ENCODE data around the gene SNCAIP.

Gene SNCAIP

DNA sequence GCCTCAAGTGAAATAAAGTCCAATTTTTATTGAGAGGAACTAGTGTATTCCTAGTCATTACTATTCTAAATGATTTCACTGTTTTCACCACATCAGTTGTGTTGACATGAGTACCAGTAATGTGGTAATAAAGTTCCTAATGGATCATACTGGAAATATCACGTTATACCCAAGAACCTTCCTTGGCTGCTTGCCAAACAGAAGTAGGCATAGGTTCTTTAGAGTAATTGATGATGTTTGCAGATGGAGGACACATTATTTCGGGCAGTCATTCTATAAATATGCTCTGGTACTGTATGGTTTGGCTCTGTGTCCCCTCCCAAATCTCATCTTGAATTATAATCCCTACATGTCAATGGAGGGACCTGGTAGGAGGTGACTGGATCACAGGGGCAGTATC is 15.1 kb downstream of the SNCAIP start:
- Histone ChIP-seq H3K9me3 (ENCODE audit: low read length) (no peaks in the 10 kb centered on the region), H3K4me3 (ENCODE audit: low read depth, low read length, poor library complexity, severe bottlenecking) (no peak overlapping the region), H3K9me2 (ENCODE audit: low read depth, low read length) (no peaks in the 10 kb centered on the region), H3K4me2 (ENCODE audit: low read length) (no peak overlapping the region), H3F3A (ENCODE audit: insufficient read depth, low read length) (no peaks in the 10 kb centered on the region), H2AFZ (ENCODE audit: low read length) (no peak overlapping the region), H3K4me1 (ENCODE audit: insufficient read depth, low read length, severe bottlenecking) (peaks cover 14% of the 10 kb centered on the region), H3K27ac (ENCODE audit: low read depth, low read length, poor library complexity, severe bottlenecking) (no peak overlapping the region), H4K20me1 (ENCODE audit: insufficient read depth, low read length) (no peaks in the 10 kb centered on the region), H3K9ac (ENCODE audit: low read length) (no peak overlapping the region), H3K79me2 (ENCODE audit: insufficient read depth, low read length) (no peaks in the 10 kb centered on the region), H3K36me3 (ENCODE audit: insufficient read depth, low read length) (no peaks in the 10 kb centered on the region), H3K27me3 (ENCODE audit: insufficient read depth, low read length) (no peaks in the 10 kb centered on the region)
- TF ChIP-seq EZH2 (IDR thresholded peaks at IDR 0.05; ENCODE audit: borderline replicate concordance, low read length), result no peak
- TF ChIP-seq, protein P1, sequence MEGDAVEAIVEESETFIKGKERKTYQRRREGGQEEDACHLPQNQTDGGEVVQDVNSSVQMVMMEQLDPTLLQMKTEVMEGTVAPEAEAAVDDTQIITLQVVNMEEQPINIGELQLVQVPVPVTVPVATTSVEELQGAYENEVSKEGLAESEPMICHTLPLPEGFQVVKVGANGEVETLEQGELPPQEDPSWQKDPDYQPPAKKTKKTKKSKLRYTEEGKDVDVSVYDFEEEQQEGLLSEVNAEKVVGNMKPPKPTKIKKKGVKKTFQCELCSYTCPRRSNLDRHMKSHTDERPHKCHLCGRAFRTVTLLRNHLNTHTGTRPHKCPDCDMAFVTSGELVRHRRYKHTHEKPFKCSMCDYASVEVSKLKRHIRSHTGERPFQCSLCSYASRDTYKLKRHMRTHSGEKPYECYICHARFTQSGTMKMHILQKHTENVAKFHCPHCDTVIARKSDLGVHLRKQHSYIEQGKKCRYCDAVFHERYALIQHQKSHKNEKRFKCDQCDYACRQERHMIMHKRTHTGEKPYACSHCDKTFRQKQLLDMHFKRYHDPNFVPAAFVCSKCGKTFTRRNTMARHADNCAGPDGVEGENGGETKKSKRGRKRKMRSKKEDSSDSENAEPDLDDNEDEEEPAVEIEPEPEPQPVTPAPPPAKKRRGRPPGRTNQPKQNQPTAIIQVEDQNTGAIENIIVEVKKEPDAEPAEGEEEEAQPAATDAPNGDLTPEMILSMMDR (IDR thresholded peaks at IDR 0.05; ENCODE audit: low read length), result no peak

DNA sequence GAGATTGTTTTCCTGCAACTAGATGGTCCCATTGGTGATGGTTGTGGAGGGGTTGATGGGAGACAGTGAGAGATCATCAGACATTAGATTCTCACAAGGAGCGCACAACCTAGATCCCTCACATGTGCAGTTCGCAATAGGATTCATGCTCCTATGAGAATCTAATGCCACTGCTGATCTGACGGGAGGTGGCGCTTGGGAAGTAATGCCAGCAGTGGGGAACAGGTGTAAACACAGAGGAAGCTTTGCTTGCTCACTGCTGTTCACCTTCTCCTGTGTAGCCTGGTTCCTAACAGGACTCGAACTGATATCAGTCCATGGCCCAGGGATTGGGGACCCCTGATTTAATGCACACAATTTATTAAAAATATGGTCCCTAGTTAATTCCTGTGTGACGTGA is 18.8 kb downstream of the SNCAIP start:
- H3K4me2 ChIP-seq (ENCODE audit: low read length), result no peak overlapping the region

DNA sequence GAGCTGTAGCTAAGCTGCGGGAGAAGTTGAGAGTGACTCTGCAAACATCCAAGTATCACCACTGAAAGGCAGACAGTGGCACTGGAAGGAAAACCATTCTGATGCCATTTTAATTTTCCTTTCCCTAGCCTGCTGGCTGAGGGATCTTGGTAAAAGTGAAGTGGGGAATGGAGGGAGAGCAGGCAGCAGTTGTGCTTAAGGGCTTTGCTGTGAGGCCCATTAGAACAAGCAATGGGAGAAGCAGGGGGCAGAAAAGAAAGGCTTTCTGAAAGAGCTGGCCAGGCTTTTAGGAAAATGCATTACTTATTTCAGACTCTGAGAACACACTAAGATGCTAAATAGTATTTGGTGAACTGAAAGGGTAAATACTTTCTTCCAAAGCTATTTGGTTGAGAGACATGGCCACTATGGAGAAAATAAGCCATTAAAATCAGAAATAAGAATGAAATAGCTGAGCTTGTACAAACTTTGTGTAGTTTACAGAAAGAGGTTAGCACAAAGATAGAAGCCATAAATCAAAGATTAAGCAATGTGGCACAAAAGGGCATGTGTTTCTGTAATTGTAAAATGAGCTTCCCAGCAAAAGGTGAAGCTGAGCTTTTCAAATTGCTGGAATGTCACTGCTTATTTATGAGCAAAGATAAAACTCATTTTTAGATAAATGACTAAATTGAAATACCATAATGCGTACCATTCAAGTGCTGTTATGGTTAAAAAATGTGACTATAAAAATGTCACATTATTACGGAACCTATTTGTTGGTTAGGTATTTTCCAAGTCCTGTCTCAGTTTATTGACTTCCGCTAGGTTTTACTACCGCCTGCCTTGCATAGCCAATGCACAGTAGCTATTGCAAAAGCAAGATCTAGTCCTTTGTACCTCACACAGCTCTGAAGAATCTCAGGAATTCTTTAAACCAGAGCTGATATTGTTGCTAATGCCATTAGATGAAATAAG is 20.8 kb downstream of the SNCAIP start:
- H3K79me2 ChIP-seq (ENCODE audit: insufficient read depth, low read length), result no peaks in the 10 kb centered on the region
- no peaks in the 10 kb centered on the region for H3F3A ChIP-seq (ENCODE audit: insufficient read depth, low read length)
- H3K9me2 ChIP-seq (ENCODE audit: low read depth, low read length), result no peaks in the 10 kb centered on the region
- no peak overlapping the region for H3K4me3 ChIP-seq (ENCODE audit: low read depth, low read length, poor library complexity, severe bottlenecking)
- H3K4me1 ChIP-seq (ENCODE audit: insufficient read depth, low read length, severe bottlenecking), result no peaks in the 10 kb centered on the region
- H3K9me3 ChIP-seq (ENCODE audit: low read length), result no peaks in the 10 kb centered on the region
- no peak overlapping the region for H3K27ac ChIP-seq (ENCODE audit: low read depth, low read length, poor library complexity, severe bottlenecking)
- no peak overlapping the region for H3K9ac ChIP-seq (ENCODE audit: low read length)
- no peak overlapping the region for H3K4me2 ChIP-seq (ENCODE audit: low read length)
- H4K20me1 ChIP-seq (ENCODE audit: insufficient read depth, low read length), result no peaks in the 10 kb centered on the region
- H2AFZ ChIP-seq (ENCODE audit: low read length), result no peak overlapping the region
- H3K27me3 ChIP-seq (ENCODE audit: insufficient read depth, low read length), result no peaks in the 10 kb centered on the region
- TF ChIP-seq, protein P1 (IDR thresholded peaks at IDR 0.05; ENCODE audit: low read length), result no peak
- no peak for TF ChIP-seq EZH2 (IDR thresholded peaks at IDR 0.05; ENCODE audit: borderline replicate concordance, low read length)
- no peaks in the 10 kb centered on the region for H3K36me3 ChIP-seq (ENCODE audit: insufficient read depth, low read length)

More for the DNA sequence above, 18.8 kb downstream of the SNCAIP start:
- Histone ChIP-seq H2AFZ (ENCODE audit: low read length) (no peak overlapping the region), H4K20me1 (ENCODE audit: insufficient read depth, low read length) (no peaks in the 10 kb centered on the region), H3K9me2 (ENCODE audit: low read depth, low read length) (no peaks in the 10 kb centered on the region), H3K36me3 (ENCODE audit: insufficient read depth, low read length) (no peaks in the 10 kb centered on the region), H3K4me3 (ENCODE audit: low read depth, low read length, poor library complexity, severe bottlenecking) (no peak overlapping the region), H3K4me1 (ENCODE audit: insufficient read depth, low read length, severe bottlenecking) (no peaks in the 10 kb centered on the region), H3F3A (ENCODE audit: insufficient read depth, low read length) (no peaks in the 10 kb centered on the region), H3K9me3 (ENCODE audit: low read length) (no peaks in the 10 kb centered on the region), H3K9ac (ENCODE audit: low read length) (no peak overlapping the region), H3K27me3 (ENCODE audit: insufficient read depth, low read length) (no peaks in the 10 kb centered on the region), H3K79me2 (ENCODE audit: insufficient read depth, low read length) (no peaks in the 10 kb centered on the region), H3K27ac (ENCODE audit: low read depth, low read length, poor library complexity, severe bottlenecking) (no peak overlapping the region)
- no peak for TF ChIP-seq EZH2 (IDR thresholded peaks at IDR 0.05; ENCODE audit: borderline replicate concordance, low read length)
- TF ChIP-seq, protein P1 (IDR thresholded peaks at IDR 0.05; ENCODE audit: low read length), result no peak

Data from OCI-LY1 (cell line).